Activated B cell treated with CpG ODN at 0.5 μM for 24 hours (primary cell): ENCODE results near the gene EPB41L4B. TPM values are rescaled to one million over a fixed set of nuclear protein-coding genes. Genes with fewer than 3 reads are reported as not detected.
"Not testable (repeated sequence)": the region's sequence is repeated elsewhere in the genome, so short reads cannot be mapped to it uniquely, and the experiment has no call there.

Source experiments
- ATAC-seq: fragments of 200-7000 bp; cut with Tn5 transposase; one replicate; pipeline ENCODE4 v1.10.0; 2021; ENCODE audit warnings: low read depth, mild to moderate bottlenecking, moderate library complexity
- CTCF ChIA-PET: fragments of 350-600 bp; sonication (Branson Sonifier 250); formaldehyde crosslinking; loops from one replicate; lab custom pipeline; 2021; ENCODE audit warnings: antibody characterized with exemption; lab: Charles Lee
- POLR2A ChIA-PET: fragments of 350-600 bp; sonication (Branson Sonifier 250); formaldehyde crosslinking; loops from one replicate; lab custom pipeline; 2021; ENCODE audit warnings: antibody characterized with exemption; lab: Charles Lee
- DNase-seq: peaks from one replicate; pipeline ENCODE4 v3.0.0; 2022
- H3K27ac Mint-ChIP-seq: one replicate; pipeline ENCODE4 v1.8.0; 2020; ENCODE audit warnings: mixed read lengths
- H3K27me3 Mint-ChIP-seq: one replicate; pipeline ENCODE4 v1.8.0; 2021; ENCODE audit warnings: mixed read lengths
- H3K36me3 Mint-ChIP-seq: one replicate; pipeline ENCODE4 v1.8.0; 2021; ENCODE audit warnings: low read depth, mixed read lengths
- H3K4me1 Mint-ChIP-seq: one replicate; pipeline ENCODE4 v1.8.0; 2021; ENCODE audit warnings: mixed read lengths
- H3K4me3 Mint-ChIP-seq: one replicate; pipeline ENCODE4 v1.8.0; 2020; ENCODE audit warnings: mild to moderate bottlenecking, mixed read lengths
- H3K9me3 Mint-ChIP-seq: one replicate; pipeline ENCODE4 v1.8.0; 2020; ENCODE audit warnings: mixed read lengths
- intact Hi-C: fragments of 100-400 bp; cut with micrococcal nuclease; formaldehyde crosslinking; loops from one replicate; pipeline ENCODE4 v1.15.1; 2024
- total RNA-seq: library from RNA; stranded (reverse); gene quantifications from 2 replicates; pipeline ENCODE4 v1.2.3, GENCODE V29; 2022
- TF ChIP-seq, protein P1 (sequence below): fragments of 200-600 bp; IDR thresholded peaks from one replicate; pipeline ENCODE4 v1.8.0; 2022; ENCODE audit warnings: antibody characterized with exemption, mild to moderate bottlenecking

Gene EPB41L4B
- total RNA-seq, 1 donor from 2014 or later = 5.3 TPM

DNA sequence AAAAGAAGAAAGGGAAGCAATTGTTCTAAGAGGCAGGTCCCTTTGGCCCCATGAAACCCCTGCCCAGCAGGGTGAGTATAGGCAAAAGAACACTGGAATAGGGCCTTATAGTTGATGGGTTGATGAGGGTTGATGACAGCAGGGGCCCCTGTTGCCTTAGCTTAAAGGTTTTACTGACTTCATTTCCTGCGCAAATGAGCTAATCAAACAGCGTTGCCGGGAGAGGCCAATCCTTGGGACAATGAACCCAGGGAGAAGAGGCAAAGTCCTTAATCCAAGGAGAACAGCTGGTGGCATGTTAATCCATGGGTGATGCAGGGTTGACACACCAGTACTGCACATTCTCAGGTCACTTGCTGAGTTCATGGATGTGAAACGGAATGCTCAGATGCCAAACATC is 22.0 kb upstream of the EPB41L4B start:
- Mint-ChIP-seq H3K4me1 (no peaks in the 10 kb centered on the region), H3K9me3 (no peaks in the 10 kb centered on the region), H3K27ac (no peak overlapping the region), H3K4me3 (no peak overlapping the region), H3K27me3 (peaks cover 6% of the 10 kb centered on the region), H3K36me3 (no peaks in the 10 kb centered on the region)
- POLR2A ChIA-PET = no interaction called here
- CTCF ChIA-PET = interaction anchor here (1.3 kb wide), 1 partner anchor 124 kb away, joined by 3 read pairs; no protein-coding TSS in a partner anchor
- TF ChIP-seq, protein P1, sequence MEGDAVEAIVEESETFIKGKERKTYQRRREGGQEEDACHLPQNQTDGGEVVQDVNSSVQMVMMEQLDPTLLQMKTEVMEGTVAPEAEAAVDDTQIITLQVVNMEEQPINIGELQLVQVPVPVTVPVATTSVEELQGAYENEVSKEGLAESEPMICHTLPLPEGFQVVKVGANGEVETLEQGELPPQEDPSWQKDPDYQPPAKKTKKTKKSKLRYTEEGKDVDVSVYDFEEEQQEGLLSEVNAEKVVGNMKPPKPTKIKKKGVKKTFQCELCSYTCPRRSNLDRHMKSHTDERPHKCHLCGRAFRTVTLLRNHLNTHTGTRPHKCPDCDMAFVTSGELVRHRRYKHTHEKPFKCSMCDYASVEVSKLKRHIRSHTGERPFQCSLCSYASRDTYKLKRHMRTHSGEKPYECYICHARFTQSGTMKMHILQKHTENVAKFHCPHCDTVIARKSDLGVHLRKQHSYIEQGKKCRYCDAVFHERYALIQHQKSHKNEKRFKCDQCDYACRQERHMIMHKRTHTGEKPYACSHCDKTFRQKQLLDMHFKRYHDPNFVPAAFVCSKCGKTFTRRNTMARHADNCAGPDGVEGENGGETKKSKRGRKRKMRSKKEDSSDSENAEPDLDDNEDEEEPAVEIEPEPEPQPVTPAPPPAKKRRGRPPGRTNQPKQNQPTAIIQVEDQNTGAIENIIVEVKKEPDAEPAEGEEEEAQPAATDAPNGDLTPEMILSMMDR = no peak
- ATAC-seq (no peak), DNase-seq (no peak)
- intact Hi-C loops = no loop called here

DNA sequence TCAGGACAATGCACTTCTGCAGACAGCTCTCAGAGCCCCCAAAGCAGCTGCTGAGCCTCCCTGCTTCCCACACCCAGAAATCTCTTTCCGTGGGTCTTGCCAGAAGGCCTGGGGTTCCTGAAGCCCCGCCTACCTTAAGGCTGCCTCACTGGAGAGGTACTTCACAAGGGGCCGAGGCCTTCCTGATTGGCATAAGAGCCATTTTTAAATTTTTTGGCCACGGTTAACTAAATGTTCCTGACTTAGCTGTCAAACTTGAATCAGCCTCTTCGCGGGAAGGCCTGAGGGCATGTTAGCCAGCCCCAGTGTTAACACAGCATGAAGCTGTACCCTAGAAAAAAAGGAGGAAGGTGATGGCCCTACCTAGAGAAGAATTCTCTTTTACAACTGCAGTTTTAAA is 20.7 kb upstream of the EPB41L4B start:
- TF ChIP-seq, protein P1 = no peak
- Mint-ChIP-seq H3K36me3 (no peaks in the 10 kb centered on the region), H3K4me3 (no peak overlapping the region), H3K27ac (no peak overlapping the region), H3K27me3 (peaks cover 4% of the 10 kb centered on the region), H3K4me1 (no peaks in the 10 kb centered on the region), H3K9me3 (no peaks in the 10 kb centered on the region)
- ATAC-seq = no peak
- intact Hi-C loops = no loop called here
- POLR2A ChIA-PET = no interaction called here
- no peak for DNase-seq
- CTCF ChIA-PET = no interaction called here

DNA sequence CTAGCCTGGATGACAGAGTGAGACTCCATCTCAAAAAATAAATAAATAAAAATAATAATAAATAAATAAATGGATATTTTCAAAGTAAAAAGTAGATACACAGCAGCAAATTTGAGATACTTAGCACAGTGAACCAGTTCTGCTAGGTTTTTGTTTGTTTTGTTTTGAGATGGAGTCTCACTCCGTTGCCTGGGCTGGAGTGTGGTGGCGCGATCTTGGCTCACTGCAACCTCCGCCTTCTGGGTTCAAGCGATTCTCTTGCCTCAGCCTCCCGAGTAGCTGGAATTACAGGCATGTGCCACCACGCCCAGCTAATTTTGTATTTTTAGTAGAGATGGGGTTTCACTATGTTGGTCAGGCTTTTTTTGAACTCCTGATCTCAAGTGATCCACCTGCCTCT is 20.1 kb upstream of the EPB41L4B start:
- H3K27ac Mint-ChIP-seq, POLR2A ChIA-PET, H3K36me3 Mint-ChIP-seq, DNase-seq, CTCF ChIA-PET, H3K4me1 Mint-ChIP-seq, H3K4me3 Mint-ChIP-seq, ATAC-seq, H3K27me3 Mint-ChIP-seq, H3K9me3 Mint-ChIP-seq, intact Hi-C loops: not testable (repeated sequence)

DNA sequence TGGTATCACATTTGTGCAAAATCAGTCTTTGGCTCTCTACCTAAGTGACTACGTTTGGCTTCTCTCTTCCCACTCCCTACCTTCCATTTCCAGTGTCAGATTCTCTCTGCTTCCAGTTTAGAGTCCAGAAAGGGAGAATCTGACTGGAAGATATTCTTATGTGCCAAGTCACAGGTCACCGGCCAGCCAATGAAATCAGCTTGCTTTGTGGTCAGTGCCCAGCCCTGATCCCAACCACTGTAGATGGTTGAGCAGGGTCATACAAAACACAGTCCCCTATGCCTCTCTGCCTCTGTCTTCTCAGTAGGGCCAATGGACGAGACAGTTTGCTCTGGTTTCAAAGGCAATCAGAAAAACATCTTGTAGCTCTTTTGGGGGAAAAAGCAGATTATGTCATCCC is 15.6 kb upstream of the EPB41L4B start:
- Mint-ChIP-seq H3K27ac (no peak overlapping the region), H3K4me3 (no peak overlapping the region), H3K36me3 (no peaks in the 10 kb centered on the region), H3K9me3 (no peaks in the 10 kb centered on the region), H3K4me1 (no peaks in the 10 kb centered on the region), H3K27me3 (peaks cover 4% of the 10 kb centered on the region)
- TF ChIP-seq, protein P1 = no peak
- no peak for DNase-seq
- CTCF ChIA-PET = no interaction called here
- ATAC-seq = no peak
- POLR2A ChIA-PET = no interaction called here
- intact Hi-C loops = no loop called here

DNA sequence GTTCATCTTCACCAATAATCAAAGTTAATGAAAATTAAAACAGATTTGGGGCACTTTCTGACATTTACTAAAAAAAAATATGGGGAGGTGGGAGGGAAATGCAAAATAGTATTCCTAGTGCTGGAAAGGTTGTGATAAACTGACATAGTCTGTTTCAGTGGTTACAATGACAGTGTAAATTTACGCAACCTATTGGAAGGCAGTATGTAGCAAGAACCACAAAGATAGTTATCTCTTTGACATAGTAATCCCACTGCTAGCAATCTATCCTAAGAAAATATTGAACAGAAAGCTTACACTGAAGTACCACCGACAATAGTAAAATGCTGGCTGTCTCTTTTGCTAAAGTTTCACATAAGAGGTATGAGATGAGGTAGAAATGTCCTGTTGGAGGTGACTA is 15.1 kb upstream of the EPB41L4B start:
- no peak overlapping the region for H3K27ac Mint-ChIP-seq
- H3K4me1 Mint-ChIP-seq = no peaks in the 10 kb centered on the region
- H3K27me3 Mint-ChIP-seq = peaks cover 2% of the 10 kb centered on the region
- ChIA-PET POLR2A (no interaction called here), CTCF (no interaction called here)
- no peak overlapping the region for H3K4me3 Mint-ChIP-seq
- ATAC-seq (no peak), DNase-seq (no peak)
- TF ChIP-seq, protein P1 = no peak
- H3K9me3 Mint-ChIP-seq = no peaks in the 10 kb centered on the region
- intact Hi-C loops = no loop called here
- H3K36me3 Mint-ChIP-seq = no peaks in the 10 kb centered on the region

DNA sequence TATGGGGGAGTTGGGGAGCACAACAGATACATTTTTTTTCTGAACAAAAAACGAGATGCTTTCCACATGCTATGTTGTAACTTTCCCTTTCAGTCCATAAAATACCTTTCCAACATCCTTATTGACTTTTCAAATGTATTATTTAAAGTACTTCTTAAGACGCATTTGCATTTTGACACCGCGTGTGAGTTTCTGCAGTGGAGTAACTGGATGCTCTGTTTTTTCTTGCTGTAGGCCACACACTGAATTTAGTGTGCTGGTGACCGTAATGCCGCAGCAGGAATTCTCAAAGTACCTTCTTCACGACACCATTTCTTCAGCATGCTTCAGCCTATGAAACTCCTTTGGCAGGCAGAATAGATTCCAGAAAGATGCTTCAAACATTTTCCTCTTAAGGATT is 14.3 kb upstream of the EPB41L4B start:
- no peak overlapping the region for H3K27ac Mint-ChIP-seq
- H3K27me3 Mint-ChIP-seq = no peaks in the 10 kb centered on the region
- DNase-seq (no peak), ATAC-seq (no peak)
- H3K36me3 Mint-ChIP-seq = no peaks in the 10 kb centered on the region
- intact Hi-C loops = no loop called here
- H3K4me3 Mint-ChIP-seq = no peak overlapping the region
- H3K4me1 Mint-ChIP-seq = no peaks in the 10 kb centered on the region
- ChIA-PET CTCF (no interaction called here), POLR2A (no interaction called here)
- TF ChIP-seq, protein P1 = no peak
- no peaks in the 10 kb centered on the region for H3K9me3 Mint-ChIP-seq
